ENCODE measurements around the gene KCNH2.

Gene KCNH2

GRCh38 chr7:150976529-150977381 lies 1.4 kb downstream of the KCNH2 start:
- Mint-ChIP-seq H3K4me3 (peak overlapping the region; percentile 88), H3K4me1 (ENCODE audit: low read depth) (peaks cover 27% of the 10 kb centered on the region), H3K27ac (no peak overlapping the region), H3K36me3 (no peaks in the 10 kb centered on the region), H3K27me3 (peaks cover 6% of the 10 kb centered on the region), H3K9me3 (ENCODE audit: low read depth) (no peaks in the 10 kb centered on the region)

- peaks cover 27% of the 10 kb centered on the region for H3K4me1 Mint-ChIP-seq (ENCODE audit: low read depth)
- no peak overlapping the region for H3K27ac Mint-ChIP-seq
- no peaks in the 10 kb centered on the region for H3K9me3 Mint-ChIP-seq (ENCODE audit: low read depth)
- H3K4me3 Mint-ChIP-seq = peak overlapping the region; percentile 81
- peaks cover 6% of the 10 kb centered on the region for H3K27me3 Mint-ChIP-seq
- H3K36me3 Mint-ChIP-seq = no peaks in the 10 kb centered on the region
These were observed 2.4 kb downstream of the KCNH2 start for GRCh38 chr7:150975536-150976319.

GRCh38 chr7:150974468-150975391 lies 3.4 kb downstream of the KCNH2 start:
- Mint-ChIP-seq H3K27ac (peak overlapping the region; percentile 50), H3K36me3 (no peaks in the 10 kb centered on the region), H3K4me3 (peak overlapping the region; percentile 86), H3K27me3 (peaks cover 6% of the 10 kb centered on the region), H3K4me1 (ENCODE audit: low read depth) (peaks cover 27% of the 10 kb centered on the region), H3K9me3 (ENCODE audit: low read depth) (no peaks in the 10 kb centered on the region)

- H3K36me3 Mint-ChIP-seq = no peaks in the 10 kb centered on the region
- no peaks in the 10 kb centered on the region for H3K9me3 Mint-ChIP-seq (ENCODE audit: low read depth)
- peaks cover 26% of the 10 kb centered on the region for H3K4me1 Mint-ChIP-seq (ENCODE audit: low read depth)
- H3K4me3 Mint-ChIP-seq = peak overlapping the region; percentile 79
- peaks cover 6% of the 10 kb centered on the region for H3K27me3 Mint-ChIP-seq
- H3K27ac Mint-ChIP-seq = no peak overlapping the region
These were observed 4.3 kb downstream of the KCNH2 start for GRCh38 chr7:150973571-150974451.

- Mint-ChIP-seq H3K9me3 (ENCODE audit: low read depth) (no peaks in the 10 kb centered on the region), H3K4me1 (ENCODE audit: low read depth) (peaks cover 25% of the 10 kb centered on the region), H3K27ac (no peak overlapping the region), H3K4me3 (no peak overlapping the region), H3K36me3 (no peaks in the 10 kb centered on the region), H3K27me3 (peaks cover 6% of the 10 kb centered on the region)
These were observed 5.4 kb downstream of the KCNH2 start for GRCh38 chr7:150972741-150973140.

GRCh38 chr7:150972023-150972468 lies 6.1 kb downstream of the KCNH2 start:
- no peak overlapping the region for H3K27ac Mint-ChIP-seq
- H3K9me3 Mint-ChIP-seq (ENCODE audit: low read depth) = no peaks in the 10 kb centered on the region
- H3K27me3 Mint-ChIP-seq = peaks cover 3% of the 10 kb centered on the region
- H3K36me3 Mint-ChIP-seq = no peaks in the 10 kb centered on the region
- H3K4me3 Mint-ChIP-seq = no peak overlapping the region
- peaks cover 20% of the 10 kb centered on the region for H3K4me1 Mint-ChIP-seq (ENCODE audit: low read depth)

GRCh38 chr7:150971242-150972022 lies 6.7 kb downstream of the KCNH2 start:
- no peaks in the 10 kb centered on the region for H3K9me3 Mint-ChIP-seq (ENCODE audit: low read depth)
- H3K27ac Mint-ChIP-seq = no peak overlapping the region

GRCh38 chr7:150970424-150970823 lies 7.7 kb downstream of the KCNH2 start:
- H3K4me3 Mint-ChIP-seq = no peak overlapping the region
- no peaks in the 10 kb centered on the region for H3K9me3 Mint-ChIP-seq (ENCODE audit: low read depth)
- H3K36me3 Mint-ChIP-seq = no peaks in the 10 kb centered on the region
- peaks cover 12% of the 10 kb centered on the region for H3K4me1 Mint-ChIP-seq (ENCODE audit: low read depth)
- H3K27me3 Mint-ChIP-seq = no peaks in the 10 kb centered on the region
- H3K27ac Mint-ChIP-seq = no peak overlapping the region

More at GRCh38 chr7:150971242-150972022, 6.7 kb downstream of the KCNH2 start:
- Mint-ChIP-seq H3K4me1 (ENCODE audit: low read depth) (peaks cover 16% of the 10 kb centered on the region), H3K27me3 (no peaks in the 10 kb centered on the region), H3K36me3 (no peaks in the 10 kb centered on the region), H3K4me3 (no peak overlapping the region)

- peaks cover 10% of the 10 kb centered on the region for H3K4me1 Mint-ChIP-seq (ENCODE audit: low read depth)
These were observed 8.6 kb downstream of the KCNH2 start for GRCh38 chr7:150969475-150969874.

GRCh38 chr7:150968734-150969372 lies 9.3 kb downstream of the KCNH2 start:
- Mint-ChIP-seq H3K27ac (no peak overlapping the region), H3K4me1 (ENCODE audit: low read depth) (peaks cover 6% of the 10 kb centered on the region), H3K9me3 (ENCODE audit: low read depth) (no peaks in the 10 kb centered on the region), H3K27me3 (no peaks in the 10 kb centered on the region), H3K4me3 (no peak overlapping the region), H3K36me3 (no peaks in the 10 kb centered on the region)

More at GRCh38 chr7:150969475-150969874, 8.6 kb downstream of the KCNH2 start:
- no peaks in the 10 kb centered on the region for H3K27me3 Mint-ChIP-seq
- no peak overlapping the region for H3K4me3 Mint-ChIP-seq
- H3K36me3 Mint-ChIP-seq = no peaks in the 10 kb centered on the region
- H3K27ac Mint-ChIP-seq = no peak overlapping the region
- no peaks in the 10 kb centered on the region for H3K9me3 Mint-ChIP-seq (ENCODE audit: low read depth)

GRCh38 chr7:150968056-150968733 lies 9.9 kb downstream of the KCNH2 start:
- Mint-ChIP-seq H3K4me3 (no peak overlapping the region), H3K27ac (no peak overlapping the region), H3K9me3 (ENCODE audit: low read depth) (no peaks in the 10 kb centered on the region), H3K4me1 (ENCODE audit: low read depth) (peaks cover 4% of the 10 kb centered on the region), H3K27me3 (no peaks in the 10 kb centered on the region), H3K36me3 (no peaks in the 10 kb centered on the region)

GRCh38 chr7:150967349-150967748 lies 10.8 kb downstream of the KCNH2 start:
- Mint-ChIP-seq H3K4me3 (no peak overlapping the region), H3K4me1 (ENCODE audit: low read depth) (peaks cover 5% of the 10 kb centered on the region), H3K36me3 (no peaks in the 10 kb centered on the region), H3K27ac (no peak overlapping the region), H3K9me3 (ENCODE audit: low read depth) (no peaks in the 10 kb centered on the region), H3K27me3 (no peaks in the 10 kb centered on the region)
